GM18868 (cell line): Measurements from ENCODE around the gene ADCY1.

Source experiments
- ATAC-seq: cut with Tn5 transposase; IDR thresholded peaks from one replicate; pipeline ENCODE4 v1.9.1; 2021; ENCODE audit warnings: mild to moderate bottlenecking, moderate library complexity; ENCODE audit not compliant: unreplicated experiment

The ADCY1 gene

GRCh38 chr7:45689011-45689796, 115.0 kb downstream of the ADCY1 start:
- ATAC-seq, result no peak

GRCh38 chr7:45689797-45690761, 115.9 kb downstream of the ADCY1 start:
- no peak for ATAC-seq

- no peak for ATAC-seq
Observed at GRCh38 chr7:45690762-45691150, 116.6 kb downstream of the ADCY1 start.

GRCh38 chr7:45691155-45691656, 117.0 kb downstream of the ADCY1 start:
- ATAC-seq, result no peak

GRCh38 chr7:45692031-45692430, 117.9 kb downstream of the ADCY1 start:
- ATAC-seq, result no peak

GRCh38 chr7:45695249-45695995, 121.3 kb downstream of the ADCY1 start:
- no peak for ATAC-seq

GRCh38 chr7:45696476-45696875, 122.3 kb downstream of the ADCY1 start:
- ATAC-seq, result no peak

GRCh38 chr7:45697576-45698136, 123.5 kb downstream of the ADCY1 start:
- ATAC-seq, result no peak

- ATAC-seq, result no peak
Observed at GRCh38 chr7:45698303-45699014, 124.3 kb downstream of the ADCY1 start.

- no peak for ATAC-seq
Observed at GRCh38 chr7:45699015-45699309, 124.8 kb downstream of the ADCY1 start.

- no peak for ATAC-seq
Observed at GRCh38 chr7:45699726-45700390, 125.7 kb downstream of the ADCY1 start.

GRCh38 chr7:45700556-45700955, 126.4 kb downstream of the ADCY1 start:
- ATAC-seq, result no peak

- no peak for ATAC-seq
Observed at GRCh38 chr7:45701701-45702510, 127.7 kb downstream of the ADCY1 start.

- ATAC-seq, result no peak
Observed at GRCh38 chr7:45702751-45703150, 128.6 kb downstream of the ADCY1 start.

GRCh38 chr7:45703373-45703821, 129.2 kb downstream of the ADCY1 start:
- no peak for ATAC-seq

GRCh38 chr7:45703911-45704682, 129.9 kb downstream of the ADCY1 start:
- ATAC-seq, result no peak

- no peak for ATAC-seq
Observed at GRCh38 chr7:45704683-45705016, 130.5 kb downstream of the ADCY1 start.
